OCI-LY1 (cell line): ENCODE measurements around the gene MARK1.
"Not testable (repeated sequence)": the region's sequence is repeated elsewhere in the genome, so short reads cannot be mapped to it uniquely, and the experiment has no call there.

ENCODE experiments used
- H2AFZ ChIP-seq: fragments of 200-600 bp; sonication (generic), shearing (Covaris generic); 2 replicates; pipeline ENCODE4 v1.6.0; 2014; ENCODE audit warnings: antibody characterized with exemption, mild to moderate bottlenecking, low read length
- H3F3A ChIP-seq: fragments of 200-600 bp; sonication (generic), shearing (Covaris generic); 2 replicates; pipeline ENCODE4 v1.6.0; 2014; ENCODE audit warnings: mild to moderate bottlenecking, antibody characterized with exemption, low read length, moderate library complexity; ENCODE audit not compliant: insufficient read depth
- H3K27ac ChIP-seq: fragments of 200-600 bp; sonication (generic); 2 replicates; pipeline ENCODE4 v1.5.1; 2014; ENCODE audit warnings: low read length, mixed run types, mild to moderate bottlenecking, low read depth; ENCODE audit not compliant: poor library complexity, severe bottlenecking
- H3K27me3 ChIP-seq: fragments of 200-600 bp; sonication (generic); 2 replicates; pipeline ENCODE4 v1.6.0; 2014; ENCODE audit warnings: antibody characterized with exemption, mild to moderate bottlenecking, low read length, moderate library complexity; ENCODE audit not compliant: insufficient read depth
- H3K36me3 ChIP-seq: fragments of 200-600 bp; sonication (generic); 2 replicates; pipeline ENCODE4 v1.6.1; 2014; ENCODE audit warnings: mild to moderate bottlenecking, antibody characterized with exemption, low read length, moderate library complexity, mixed read lengths; ENCODE audit not compliant: insufficient read depth
- H3K4me1 ChIP-seq: fragments of 200-600 bp; sonication (generic); 2 replicates; pipeline ENCODE4 v1.5.1; 2014; ENCODE audit warnings: mild to moderate bottlenecking, low read length, moderate library complexity; ENCODE audit not compliant: insufficient read depth, severe bottlenecking
- H3K4me2 ChIP-seq: fragments of 200-600 bp; sonication (generic), shearing (Covaris generic); 2 replicates; pipeline ENCODE4 v1.6.1; 2014; ENCODE audit warnings: low read length
- H3K4me3 ChIP-seq: fragments of 200-600 bp; sonication (generic); 2 replicates; pipeline ENCODE4 v1.5.1; 2014; ENCODE audit warnings: low read length, low read depth, mild to moderate bottlenecking, mixed read lengths; ENCODE audit not compliant: poor library complexity, severe bottlenecking
- H3K79me2 ChIP-seq: fragments of 200-600 bp; shearing (Covaris generic); 2 replicates; pipeline ENCODE4 v1.6.1; 2016; ENCODE audit warnings: mixed run types, low read length, mixed read lengths; ENCODE audit not compliant: insufficient read depth
- H3K9ac ChIP-seq: fragments of 200-600 bp; sonication (generic), shearing (Covaris generic); 2 replicates; pipeline ENCODE4 v1.6.1; 2014; ENCODE audit warnings: mild to moderate bottlenecking, low read length, mixed read lengths
- H3K9me2 ChIP-seq: fragments of 200-600 bp; sonication (generic), shearing (Covaris generic); 2 replicates; pipeline ENCODE4 v1.6.1; 2014; ENCODE audit warnings: low read depth, mild to moderate bottlenecking, low read length, mixed read lengths
- H3K9me3 ChIP-seq: fragments of 200-600 bp; shearing (Covaris generic); 2 replicates; pipeline ENCODE4 v1.6.1; 2014; ENCODE audit warnings: low read length, mixed read lengths
- H4K20me1 ChIP-seq: fragments of 200-600 bp; sonication (generic), shearing (Covaris generic); 2 replicates; pipeline ENCODE4 v1.6.0; 2016; ENCODE audit warnings: mild to moderate bottlenecking, low read length; ENCODE audit not compliant: insufficient read depth
- CTCF ChIP-seq: fragments of 200-600 bp; sonication (generic), shearing (Covaris generic); IDR thresholded peaks from 2 replicates; pipeline ENCODE4 v1.5.1; 2017; ENCODE audit warnings: mild to moderate bottlenecking, antibody characterized with exemption, low read length, moderate library complexity, mixed read lengths
- EZH2 ChIP-seq: fragments of 200-600 bp; sonication (generic), shearing (Covaris generic); IDR thresholded peaks from 2 replicates; pipeline ENCODE4 v1.8.0; 2017; ENCODE audit warnings: borderline replicate concordance, mixed run types, mild to moderate bottlenecking, antibody characterized with exemption, low read length, moderate library complexity, mixed read lengths

The MARK1 gene

DNA sequence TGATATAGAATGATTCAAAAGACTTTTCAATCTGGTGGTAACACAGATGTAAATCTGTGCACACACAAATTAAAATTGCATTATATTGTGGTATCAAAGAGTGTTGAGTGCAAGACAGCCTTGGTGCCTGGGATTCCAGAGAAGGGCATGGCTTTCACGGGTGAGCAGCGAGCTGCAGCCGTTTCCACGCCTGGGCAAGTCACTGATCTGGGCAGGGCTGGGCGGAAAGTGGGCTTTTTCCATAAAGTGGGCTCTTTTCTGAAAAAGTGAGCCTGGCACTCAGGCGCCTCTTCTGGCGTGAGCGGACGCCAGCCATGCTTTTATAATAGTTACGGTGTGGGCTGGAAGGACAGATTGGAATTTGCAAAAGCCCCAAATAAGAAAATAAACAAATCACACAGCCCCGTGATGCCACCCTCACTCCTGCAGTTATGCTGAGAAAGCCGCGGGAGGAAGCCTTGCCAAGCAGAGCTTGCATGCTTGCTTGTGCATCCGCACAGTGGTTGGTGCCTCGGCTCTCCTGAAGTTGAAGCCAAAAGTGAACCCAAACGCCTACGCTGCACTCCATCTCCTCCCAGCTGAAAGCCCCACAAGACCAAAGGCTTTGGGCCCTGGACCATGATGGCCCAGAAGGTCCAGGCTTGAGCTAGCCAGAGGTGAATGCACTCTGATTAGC, 155.1 kb downstream of the MARK1 start:
- Histone ChIP-seq H3K27ac (no peak overlapping the region), H4K20me1 (no peaks in the 10 kb centered on the region), H3K79me2 (no peaks in the 10 kb centered on the region), H3K9me3 (no peaks in the 10 kb centered on the region), H2AFZ (no peak overlapping the region), H3K4me2 (no peak overlapping the region), H3K9me2 (no peaks in the 10 kb centered on the region), H3K9ac (no peak overlapping the region), H3K27me3 (no peaks in the 10 kb centered on the region), H3K36me3 (no peaks in the 10 kb centered on the region), H3K4me3 (no peak overlapping the region), H3K4me1 (no peaks in the 10 kb centered on the region), H3F3A (no peaks in the 10 kb centered on the region)
- no peak for TF ChIP-seq EZH2
- TF ChIP-seq CTCF, result no peak

GRCh38 chr1:220683716-220684115, 155.8 kb downstream of the MARK1 start:
- not testable (repeated sequence) for H3K27ac ChIP-seq, H3K36me3 ChIP-seq, H2AFZ ChIP-seq, H3K4me3 ChIP-seq, H3K79me2 ChIP-seq, H3K9me3 ChIP-seq, H3K4me2 ChIP-seq, H4K20me1 ChIP-seq, H3K9me2 ChIP-seq, H3K27me3 ChIP-seq, H3F3A ChIP-seq, H3K4me1 ChIP-seq, H3K9ac ChIP-seq

DNA sequence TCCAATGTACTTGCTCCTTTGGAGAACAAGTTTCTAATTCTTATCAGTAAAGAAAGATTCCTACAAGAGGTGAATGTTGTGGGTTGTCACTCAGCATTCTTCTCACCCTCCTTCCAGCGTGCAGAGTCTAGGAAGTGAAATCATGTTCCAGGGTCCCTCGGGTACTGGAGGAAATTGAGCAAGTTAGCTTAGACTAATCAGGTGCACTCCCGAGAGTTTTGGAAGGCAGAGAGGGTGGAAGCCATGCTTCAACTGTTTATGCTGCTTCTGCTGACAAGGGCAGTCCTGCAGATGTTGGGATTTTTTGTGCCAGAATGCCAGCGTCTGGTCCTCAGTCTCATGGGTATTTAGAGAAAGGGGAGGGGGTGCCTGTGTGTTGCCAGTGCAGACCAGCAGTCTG, 157.0 kb downstream of the MARK1 start:
- H3K4me2 ChIP-seq, result no peak overlapping the region
- TF ChIP-seq EZH2, result no peak
- TF ChIP-seq CTCF, result no peak
- H3K9ac ChIP-seq, result no peak overlapping the region
- no peak overlapping the region for H3K4me3 ChIP-seq
- H3K79me2 ChIP-seq, result no peaks in the 10 kb centered on the region
- H4K20me1 ChIP-seq, result no peaks in the 10 kb centered on the region
- no peaks in the 10 kb centered on the region for H3K9me2 ChIP-seq
- no peaks in the 10 kb centered on the region for H3K9me3 ChIP-seq
- H3F3A ChIP-seq, result no peaks in the 10 kb centered on the region
- H3K27me3 ChIP-seq, result no peaks in the 10 kb centered on the region
- H2AFZ ChIP-seq, result no peak overlapping the region
- no peak overlapping the region for H3K27ac ChIP-seq
- H3K4me1 ChIP-seq, result no peaks in the 10 kb centered on the region
- H3K36me3 ChIP-seq, result no peaks in the 10 kb centered on the region

DNA sequence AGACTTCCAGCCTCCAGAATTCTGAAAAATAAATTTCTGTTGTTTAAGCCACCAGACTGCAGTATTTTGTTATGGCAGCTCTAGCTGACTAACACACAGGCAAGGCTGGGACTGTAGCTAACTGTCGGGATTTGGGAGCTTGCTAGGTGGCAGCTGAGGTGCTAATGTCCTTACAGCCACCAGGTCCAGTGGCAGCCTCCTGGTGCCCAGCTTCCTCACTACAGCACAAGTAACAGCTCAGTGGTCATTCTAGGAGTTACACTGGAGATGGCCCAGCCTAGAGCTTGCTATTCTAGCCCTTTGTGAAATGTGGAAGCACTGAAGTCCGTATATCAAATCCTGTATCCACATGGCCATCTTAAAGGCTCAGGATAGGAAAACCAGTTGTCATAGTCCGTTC, 157.9 kb downstream of the MARK1 start:
- Histone ChIP-seq H3K9me2 (no peaks in the 10 kb centered on the region), H3K9ac (no peak overlapping the region), H3K27ac (no peak overlapping the region), H3K36me3 (no peaks in the 10 kb centered on the region), H3F3A (no peaks in the 10 kb centered on the region), H3K79me2 (no peaks in the 10 kb centered on the region), H3K4me1 (no peaks in the 10 kb centered on the region), H3K4me3 (no peak overlapping the region), H3K27me3 (no peaks in the 10 kb centered on the region), H3K9me3 (no peaks in the 10 kb centered on the region), H3K4me2 (no peak overlapping the region), H2AFZ (no peak overlapping the region), H4K20me1 (no peaks in the 10 kb centered on the region)
- TF ChIP-seq EZH2 (no peak), CTCF (no peak)
